ENCODE measurements around the gene PIEZO1.

Gene PIEZO1

GRCh38 chr16:88739977-88740726 is 44.9 kb downstream of the PIEZO1 start:
- Histone ChIP-seq H3K36me3 (ENCODE audit: control insufficient read depth, low read length) (peaks cover 79% of the 10 kb centered on the region), H3K27me3 (ENCODE audit: control insufficient read depth, low read length) (no peaks in the 10 kb centered on the region), H3K9me3 (ENCODE audit: control insufficient read depth, insufficient read depth, low read length) (no peaks in the 10 kb centered on the region), H3K79me2 (ENCODE audit: control insufficient read depth, low read length) (peaks cover 23% of the 10 kb centered on the region), H3F3A (ENCODE audit: control insufficient read depth, insufficient read depth) (no peaks in the 10 kb centered on the region), H3K27ac (ENCODE audit: low read depth, low read length) (no peak overlapping the region), H3K4me2 (ENCODE audit: low read length) (no peak overlapping the region), H3K4me1 (ENCODE audit: control insufficient read depth, low read length) (peaks cover 40% of the 10 kb centered on the region), H3K9me2 (replicated peaks; ENCODE audit: control insufficient read depth, low read length) (no peaks in the 10 kb centered on the region), H4K20me1 (ENCODE audit: control insufficient read depth, insufficient read depth, low read depth, low read length) (peaks cover 19% of the 10 kb centered on the region; the same call in 1 of the 2 replicates), H3K4me3 (ENCODE audit: low read length) (no peak overlapping the region)
- no peak for TF ChIP-seq EZH2phosphoT487 (IDR thresholded peaks at IDR 0.05; ENCODE audit: borderline replicate concordance, low read length)
- no peak for TF ChIP-seq CTCF (IDR thresholded peaks at IDR 0.05; ENCODE audit: low read depth, low read length, poor library complexity, severe bottlenecking)

GRCh38 chr16:88739139-88739976 is 45.7 kb downstream of the PIEZO1 start:
- H3K9me3 ChIP-seq (ENCODE audit: control insufficient read depth, insufficient read depth, low read length), result no peaks in the 10 kb centered on the region
- H3K9me2 ChIP-seq (replicated peaks; ENCODE audit: control insufficient read depth, low read length), result no peaks in the 10 kb centered on the region
- peaks cover 15% of the 10 kb centered on the region; the same call in 1 of the 2 replicates for H4K20me1 ChIP-seq (ENCODE audit: control insufficient read depth, insufficient read depth, low read depth, low read length)
- H3K4me3 ChIP-seq (ENCODE audit: low read length), result no peak overlapping the region
- no peak overlapping the region for H3K27ac ChIP-seq (ENCODE audit: low read depth, low read length)
- no peak for TF ChIP-seq EZH2phosphoT487 (IDR thresholded peaks at IDR 0.05; ENCODE audit: borderline replicate concordance, low read length)
- TF ChIP-seq CTCF (IDR thresholded peaks at IDR 0.05; ENCODE audit: low read depth, low read length, poor library complexity, severe bottlenecking), result no peak
- no peak overlapping the region for H3K4me2 ChIP-seq (ENCODE audit: low read length)
- no peaks in the 10 kb centered on the region for H3F3A ChIP-seq (ENCODE audit: control insufficient read depth, insufficient read depth)
- H3K4me1 ChIP-seq (ENCODE audit: control insufficient read depth, low read length), result peaks cover 32% of the 10 kb centered on the region
- H3K36me3 ChIP-seq (ENCODE audit: control insufficient read depth, low read length), result peaks cover 81% of the 10 kb centered on the region
- H3K79me2 ChIP-seq (ENCODE audit: control insufficient read depth, low read length), result peaks cover 16% of the 10 kb centered on the region
- H3K27me3 ChIP-seq (ENCODE audit: control insufficient read depth, low read length), result no peaks in the 10 kb centered on the region

GRCh38 chr16:88738151-88739084 is 46.6 kb downstream of the PIEZO1 start:
- Histone ChIP-seq H3K79me2 (ENCODE audit: control insufficient read depth, low read length) (peaks cover 6% of the 10 kb centered on the region), H3K4me1 (ENCODE audit: control insufficient read depth, low read length) (peaks cover 24% of the 10 kb centered on the region), H3K4me3 (ENCODE audit: low read length) (no peak overlapping the region), H4K20me1 (ENCODE audit: control insufficient read depth, insufficient read depth, low read depth, low read length) (peaks cover 7% of the 10 kb centered on the region; the same call in 1 of the 2 replicates), H3K36me3 (ENCODE audit: control insufficient read depth, low read length) (peaks cover 81% of the 10 kb centered on the region), H3K27me3 (ENCODE audit: control insufficient read depth, low read length) (no peaks in the 10 kb centered on the region), H3K9me2 (replicated peaks; ENCODE audit: control insufficient read depth, low read length) (no peaks in the 10 kb centered on the region), H3K27ac (ENCODE audit: low read depth, low read length) (no peak overlapping the region), H3K4me2 (ENCODE audit: low read length) (no peak overlapping the region), H3K9me3 (ENCODE audit: control insufficient read depth, insufficient read depth, low read length) (no peaks in the 10 kb centered on the region), H3F3A (ENCODE audit: control insufficient read depth, insufficient read depth) (no peaks in the 10 kb centered on the region)
- TF ChIP-seq EZH2phosphoT487 (IDR thresholded peaks at IDR 0.05; ENCODE audit: borderline replicate concordance, low read length) (no peak), CTCF (IDR thresholded peaks at IDR 0.05; ENCODE audit: low read depth, low read length, poor library complexity, severe bottlenecking) (no peak)

Data from DOHH2 (cell line).